Limb (tissue), 2 donors: Measurements from ENCODE around the gene GBF1.

Experiments used
- DNase-seq, 2 donors: peaks; one replicate each; pipeline ENCODE4 v3.0.0-alpha.2; 2016; ENCODE audit errors: extremely low spot score in 2 of 2

Gene GBF1

GRCh38 chr10:102406815-102407214 lies 161.5 kb downstream of the GBF1 start:
- no peak for DNase-seq

DNA sequence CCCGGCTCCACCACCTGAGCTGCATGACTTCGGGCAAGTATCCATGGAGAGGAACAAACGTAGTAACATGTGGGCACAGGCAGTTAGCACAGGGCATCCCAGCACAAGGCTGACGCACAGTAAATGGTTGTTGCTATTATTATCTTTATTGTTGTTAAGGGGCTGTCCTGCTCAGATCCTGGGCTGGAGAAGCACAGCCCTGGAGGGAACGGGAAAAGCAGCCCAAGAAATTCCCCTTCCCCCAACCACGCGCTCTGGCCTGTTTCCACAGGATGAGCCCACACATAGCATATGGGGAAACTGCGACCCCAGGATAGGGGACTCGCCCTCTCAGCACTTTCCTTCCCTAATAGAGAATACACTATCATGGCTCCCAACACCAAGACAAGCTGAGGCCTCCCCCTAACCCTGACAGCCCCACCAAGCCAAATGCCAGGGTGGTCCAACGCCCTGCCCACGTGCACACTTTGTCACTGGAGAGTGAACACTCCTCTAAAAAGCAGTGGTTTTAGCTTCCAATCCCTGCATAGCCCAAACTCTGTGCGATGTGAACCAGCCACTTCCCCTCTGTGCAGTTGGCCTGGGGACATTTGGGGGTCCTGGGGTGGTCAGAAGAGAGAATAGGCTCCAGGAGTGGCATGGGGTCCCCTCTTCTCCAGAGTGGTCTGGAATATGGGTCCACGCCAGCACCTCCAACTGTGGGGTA lies 162.2 kb downstream of the GBF1 start:
- DNase-seq = no peak

GRCh38 chr10:102408131-102408727 lies 162.9 kb downstream of the GBF1 start:
- DNase-seq = peak in 1 of 2 donors; percentile 28

GRCh38 chr10:102408728-102409603 lies 163.6 kb downstream of the GBF1 start:
- DNase-seq = peak; percentile 72 to 85

DNA sequence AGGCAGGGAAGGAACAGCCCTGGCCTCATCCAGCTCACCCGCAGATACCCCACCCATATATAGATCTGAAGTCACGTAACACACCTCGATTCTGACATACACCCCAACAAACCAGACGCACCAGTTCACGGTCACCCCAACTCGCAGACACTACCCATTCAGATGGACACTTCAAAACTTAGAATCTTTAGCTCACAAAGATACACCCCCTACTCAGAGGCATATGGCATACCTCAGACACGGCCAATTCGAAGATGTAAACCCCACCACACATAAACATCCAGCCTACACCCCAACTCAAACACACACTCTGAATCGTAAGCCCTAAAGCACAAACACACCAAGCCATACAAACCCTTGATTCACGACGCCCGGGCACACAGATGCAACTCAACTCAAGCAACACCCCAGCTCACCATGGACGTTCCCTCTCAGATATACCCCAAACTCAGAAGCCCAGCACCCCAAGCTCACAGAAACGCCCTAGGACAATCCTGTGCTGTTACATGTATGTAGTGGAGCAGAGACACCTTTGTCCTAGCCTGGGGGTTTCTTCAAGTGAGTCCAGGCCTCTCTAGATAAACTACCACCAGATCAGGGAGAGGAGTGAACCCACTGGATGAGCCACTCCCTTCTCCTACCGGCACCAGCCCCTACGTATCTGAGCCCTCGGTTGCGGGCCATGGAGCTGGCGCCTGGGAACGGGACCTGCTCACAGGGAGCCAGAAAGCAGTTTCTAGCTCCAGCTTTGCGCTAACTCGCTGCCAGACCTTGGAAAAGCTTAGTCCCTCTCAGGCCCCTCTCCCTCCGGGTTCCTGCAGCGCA lies 164.5 kb downstream of the GBF1 start:
- DNase-seq = no peak

DNA sequence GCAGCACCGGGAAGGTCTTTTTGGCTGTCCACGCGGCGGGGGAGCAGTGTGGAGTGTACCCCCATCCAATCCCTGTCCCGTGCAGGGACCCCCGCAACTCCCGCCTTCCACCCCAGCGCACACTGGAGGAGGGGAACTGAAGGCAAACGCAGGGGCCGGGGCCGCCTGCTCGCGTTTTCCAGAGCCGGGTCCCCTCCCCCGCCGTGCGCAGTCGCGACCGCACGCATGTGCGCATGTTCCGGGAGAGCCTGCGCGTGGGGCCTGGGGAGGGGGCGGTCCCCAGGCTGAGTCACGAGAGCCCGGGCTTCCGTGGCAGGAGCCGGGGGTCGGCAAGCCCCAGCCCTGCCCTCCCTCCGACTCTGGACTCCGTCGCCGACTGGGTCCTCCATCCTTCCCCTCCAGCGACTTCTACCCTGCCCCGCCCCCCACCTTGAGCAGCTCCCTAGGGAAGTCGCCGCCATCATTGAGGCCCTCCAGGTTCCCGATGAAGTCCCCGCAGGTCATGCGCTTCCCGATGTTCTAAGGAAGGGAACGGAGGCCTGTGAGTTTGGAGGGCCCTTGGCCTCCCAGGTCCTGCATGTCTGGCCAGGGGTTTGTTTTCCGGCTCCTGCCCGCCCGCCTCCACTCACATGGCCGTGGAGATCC lies 165.2 kb downstream of the GBF1 start:
- DNase-seq = peak; percentile 42 to 89

- DNase-seq = peak in 1 of 2 donors; percentile 26
Measured at GRCh38 chr10:102411341-102412255, 166.3 kb downstream of the GBF1 start.

DNA sequence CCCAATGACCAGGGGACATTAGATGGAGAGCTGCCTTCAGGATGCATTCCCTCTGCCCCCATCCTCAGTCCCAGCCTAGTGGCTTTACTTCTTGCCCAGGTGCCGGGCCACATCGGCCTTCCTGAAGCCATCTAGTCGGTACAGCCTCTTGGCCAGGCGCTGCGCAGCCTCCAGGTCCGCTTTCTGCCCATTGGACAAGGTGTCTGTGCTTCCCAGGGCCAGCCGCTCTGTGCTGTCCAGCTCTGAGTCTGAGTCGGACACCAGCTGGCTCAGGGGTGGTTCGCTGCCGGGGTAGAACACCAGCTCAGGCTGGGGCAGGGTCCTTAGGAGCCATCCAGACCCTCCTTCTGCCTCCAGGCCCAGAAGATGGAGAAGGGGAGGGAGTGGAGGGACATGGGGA lies 167.0 kb downstream of the GBF1 start:
- no peak for DNase-seq

DNA sequence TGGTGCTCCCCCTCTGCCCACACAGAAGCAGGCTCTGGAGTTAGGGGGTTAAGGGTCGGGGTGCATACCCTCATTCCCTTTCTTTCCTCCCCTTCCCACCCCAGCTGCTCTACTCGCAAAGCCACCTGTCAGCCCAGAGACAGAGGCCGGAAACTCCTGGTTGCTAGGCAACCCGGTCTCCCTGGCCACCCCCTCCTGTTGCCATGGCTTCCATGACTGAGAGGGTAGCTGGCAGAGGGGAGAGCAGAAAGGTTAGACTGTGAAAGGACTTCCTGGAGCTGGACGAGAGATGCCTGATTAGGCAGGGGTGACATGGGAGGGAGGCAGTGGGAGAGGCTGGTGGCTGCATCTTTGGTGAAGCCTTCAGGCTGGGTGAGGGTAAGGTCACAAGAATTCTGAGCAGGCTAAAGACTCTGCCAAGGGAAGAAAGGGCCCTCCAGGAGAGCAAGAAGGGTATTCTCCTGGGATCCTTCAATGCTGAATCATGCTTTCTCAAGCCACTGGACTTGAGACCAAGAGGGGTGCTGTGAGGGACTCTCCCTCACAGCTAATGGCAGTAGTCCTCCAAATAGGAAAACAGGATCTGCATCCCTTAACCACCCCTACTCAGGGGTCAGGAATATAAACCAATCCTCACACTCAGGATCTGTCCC lies 167.8 kb downstream of the GBF1 start:
- DNase-seq = peak in 1 of 2 donors; percentile 47

DNA sequence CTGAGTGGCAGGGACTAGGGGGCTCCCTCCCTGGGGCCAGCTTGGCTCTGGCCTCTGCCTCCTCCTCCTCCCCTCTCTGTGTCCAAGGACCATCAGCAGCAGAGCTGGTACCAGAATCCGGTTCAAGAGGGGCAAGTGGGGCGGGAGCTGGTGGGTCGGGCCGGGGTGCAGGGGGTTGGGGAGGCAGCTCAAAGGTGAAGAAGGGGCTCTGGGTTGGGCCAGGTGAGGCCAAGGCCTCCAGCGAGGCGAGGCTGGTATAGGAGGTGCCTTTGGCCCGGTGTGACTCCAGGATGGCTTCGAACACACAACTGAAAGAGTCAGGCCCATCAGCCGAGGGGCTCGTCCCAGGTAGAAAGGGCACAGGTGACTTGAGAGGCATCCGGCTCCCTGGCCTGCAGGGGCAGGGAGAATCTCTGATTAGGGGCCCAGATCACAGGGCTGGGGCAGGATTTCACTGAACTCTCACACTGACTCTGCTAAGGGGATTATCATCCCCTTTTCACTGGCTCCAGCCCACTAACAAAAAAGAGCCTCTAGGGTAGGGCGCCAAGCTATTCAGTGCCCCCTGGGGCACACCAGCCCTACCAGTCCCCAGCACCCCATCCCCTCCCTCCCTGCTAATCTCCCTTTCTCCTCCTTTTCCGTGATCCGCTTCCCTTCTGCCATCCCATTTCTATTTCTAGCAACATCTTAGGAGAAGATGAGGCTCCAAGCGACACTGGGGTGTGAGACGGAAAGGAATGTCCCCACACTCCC lies 168.7 kb downstream of the GBF1 start:
- DNase-seq = no peak

DNA sequence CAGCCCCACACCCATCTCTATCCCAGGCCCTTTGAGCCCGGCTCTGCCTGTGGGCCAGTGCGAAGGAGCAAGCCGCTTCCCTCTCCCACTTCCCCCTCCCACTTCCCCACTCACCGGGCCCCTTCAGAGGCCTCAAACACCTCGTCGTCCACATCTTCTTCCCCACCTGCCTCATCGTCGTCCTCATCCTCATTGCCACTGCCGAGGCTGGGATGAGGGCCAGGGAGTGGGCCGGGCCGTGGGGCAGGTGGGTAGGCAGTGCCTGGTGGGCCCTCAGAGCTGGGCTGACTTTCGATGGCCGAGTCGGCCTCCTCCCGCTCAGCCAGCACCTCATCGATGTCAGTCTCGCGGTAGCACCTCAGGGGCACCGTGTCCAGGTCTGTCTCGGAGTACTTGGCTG lies 169.4 kb downstream of the GBF1 start:
- DNase-seq = no peak

DNA sequence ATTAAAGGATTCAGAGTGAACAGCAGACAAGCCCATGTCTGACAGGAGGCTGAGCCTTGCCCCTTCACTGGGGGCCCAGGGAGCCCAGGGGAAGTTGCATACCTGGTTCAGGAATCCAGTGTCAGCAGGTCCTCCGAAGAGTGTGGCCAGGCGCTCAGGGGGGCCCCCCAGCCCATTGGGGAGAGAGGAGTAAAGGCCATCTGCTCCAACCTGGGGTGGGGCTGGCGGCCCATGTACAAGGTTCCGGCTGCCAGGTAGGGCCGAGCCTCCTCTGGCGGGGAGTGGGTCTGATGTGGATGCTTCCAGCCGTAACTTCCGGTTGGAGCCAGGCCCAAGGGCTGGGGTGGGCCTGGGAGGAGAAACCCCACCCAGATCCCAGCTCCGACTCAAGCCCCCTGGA lies 171.0 kb downstream of the GBF1 start:
- DNase-seq = peak in 1 of 2 donors; percentile 29

GRCh38 chr10:102416695-102417094 lies 171.4 kb downstream of the GBF1 start:
- DNase-seq = peak in 1 of 2 donors; percentile 23

- peak in 1 of 2 donors; percentile 52 for DNase-seq
Measured at GRCh38 chr10:102418622-102419268, 173.4 kb downstream of the GBF1 start, which contains the start of gene PSD. PSD (minus strand) TSS chr10:102418785; CDS start chr10:102417038, 1,747 bp downstream.

DNA sequence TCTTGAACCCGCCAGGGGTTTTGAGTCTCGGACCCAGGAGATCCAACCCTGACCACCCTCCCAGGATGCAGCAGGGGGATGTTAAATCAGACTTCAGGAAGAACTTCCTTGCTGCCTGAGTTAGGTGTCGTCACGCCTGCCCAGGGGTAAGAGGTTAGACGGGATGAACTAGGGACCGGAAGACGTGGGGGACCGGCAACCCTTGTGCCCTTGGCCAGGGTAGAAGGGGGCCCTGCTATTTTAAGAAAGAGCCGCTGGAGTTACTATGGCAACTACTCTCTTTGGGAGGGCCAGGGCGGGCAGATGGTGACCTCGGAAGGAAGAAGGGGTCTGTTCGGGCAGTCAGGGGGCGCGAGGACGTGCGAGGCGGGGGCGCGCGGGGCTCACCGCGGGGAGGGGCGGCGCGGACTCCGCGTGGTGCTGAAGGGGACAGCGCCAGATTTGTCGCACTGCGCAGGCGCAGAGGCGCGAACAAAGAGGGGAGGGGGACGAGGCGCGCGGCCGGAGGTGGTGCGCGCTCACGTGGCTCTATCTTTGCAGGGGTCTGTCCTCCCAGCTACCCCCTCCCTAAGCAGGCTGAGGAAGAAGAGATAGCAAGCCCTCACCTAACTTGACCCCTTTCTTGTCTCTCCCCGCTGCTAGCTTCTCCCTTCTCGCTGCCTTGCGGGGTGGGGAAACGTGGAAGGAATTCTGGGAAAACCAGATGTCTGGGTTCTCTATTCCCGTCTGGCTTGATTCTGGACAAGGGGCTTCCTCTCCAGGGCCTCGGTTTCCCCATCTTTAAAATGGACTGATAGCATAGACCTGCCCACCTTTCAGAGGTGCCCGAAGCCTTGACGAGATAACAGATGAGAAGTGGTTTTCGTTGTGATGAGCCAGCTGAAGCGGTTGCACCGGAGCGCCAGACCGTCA lies 174.2 kb downstream of the GBF1 start:
- DNase-seq = peak in 1 of 2 donors; percentile 87

GRCh38 chr10:102420181-102420713 lies 174.9 kb downstream of the GBF1 start:
- no peak for DNase-seq
